CD4-positive, alpha-beta T cell (primary cell): ENCODE results near the gene SUSD6. TPM values are rescaled to one million over a fixed set of nuclear protein-coding genes. Genes with fewer than 3 reads are reported as not detected.
A peak's percentile ranks its signal among the peaks of the same experiment; 100 is the strongest.

Experiments used
- ATAC-seq: fragments of 200-7000 bp; cut with Tn5 transposase; one replicate; pipeline ENCODE4 v1.10.0; 2022; ENCODE audit warnings: mild to moderate bottlenecking; ENCODE audit not compliant: poor library complexity
- CTCF ChIA-PET: fragments of 350-600 bp; sonication (Branson Sonifier 250); formaldehyde crosslinking; loops from one replicate; lab custom pipeline; 2021; ENCODE audit warnings: antibody characterized with exemption, inconsistent platforms; lab: Charles Lee
- POLR2A ChIA-PET: fragments of 350-600 bp; sonication (Branson Sonifier 250); formaldehyde crosslinking; loops from one replicate; lab custom pipeline; 2021; ENCODE audit warnings: antibody characterized with exemption, inconsistent platforms; lab: Charles Lee
- DNase-seq, 14 experiments: peaks; one replicate each; pipeline ENCODE4 v3.0.0-alpha.2; 2013 to 2020; ENCODE audit warnings: mixed read lengths in 2 of 14
- H3K27ac ChIP-seq, 2 donors: one replicate each; pipeline versions ENCODE4 v1.5.1 to v1.7.0; 2013; ENCODE audit warnings: low read length in 2 of 2, low read depth in 1 of 2, mild to moderate bottlenecking in 1 of 2
- H3K27me3 ChIP-seq, 2 experiments: 1 replicate in 1 of 2; 2 replicates in 1 of 2; pipeline versions ENCODE4 v1.6.1 to v1.7.0; 2013; ENCODE audit warnings: low read length in 2 of 2, control low read depth in 1 of 2, mild to moderate bottlenecking in 1 of 2, moderate library complexity in 1 of 2; ENCODE audit not compliant: insufficient read depth in 2 of 2, control insufficient read depth in 1 of 2
- H3K36me3 ChIP-seq: one replicate; pipeline ENCODE4 v1.6.1; 2013; ENCODE audit warnings: low read length, control low read depth; ENCODE audit not compliant: insufficient read depth
- H3K4me1 ChIP-seq: one replicate; pipeline ENCODE4 v1.6.1; 2013; ENCODE audit warnings: low read length, control low read depth; ENCODE audit not compliant: insufficient read depth
- H3K4me3 ChIP-seq: one replicate; pipeline ENCODE4 v1.5.1; 2013; ENCODE audit warnings: mild to moderate bottlenecking, low read length, moderate library complexity
- H3K9me3 ChIP-seq, 2 experiments: 1 replicate in 1 of 2; 2 replicates in 1 of 2; pipeline versions ENCODE4 v1.6.1 to v1.7.0; 2013; ENCODE audit warnings: low read length in 2 of 2, mild to moderate bottlenecking in 2 of 2, control low read depth in 1 of 2, moderate library complexity in 1 of 2; ENCODE audit not compliant: control insufficient read depth in 1 of 2, insufficient read depth in 1 of 2
- H3K27ac Mint-ChIP-seq: one replicate; pipeline ENCODE4 v1.8.0; 2020; ENCODE audit warnings: mixed read lengths
- H3K27me3 Mint-ChIP-seq: one replicate; pipeline ENCODE4 v1.8.0; 2021; ENCODE audit warnings: mixed read lengths
- H3K36me3 Mint-ChIP-seq: one replicate; pipeline ENCODE4 v1.8.0; 2021; ENCODE audit warnings: low read depth, mixed read lengths
- H3K4me1 Mint-ChIP-seq: one replicate; pipeline ENCODE4 v1.8.0; 2021; ENCODE audit warnings: low read depth, mixed read lengths
- H3K4me3 Mint-ChIP-seq: one replicate; pipeline ENCODE4 v1.8.0; 2020; ENCODE audit warnings: mild to moderate bottlenecking, mixed read lengths
- H3K9me3 Mint-ChIP-seq: one replicate; pipeline ENCODE4 v1.8.0; 2020; ENCODE audit warnings: mixed read lengths
- CTCF ChIP-seq: fragments of 200-600 bp; IDR thresholded peaks from one replicate; pipeline ENCODE4 v1.8.0; 2022; ENCODE audit warnings: antibody characterized with exemption, mild to moderate bottlenecking
- intact Hi-C, 2 experiments: fragments of 100-400 bp; cut with DNase I in 1 of 2; cut with micrococcal nuclease in 1 of 2; formaldehyde crosslinking; loops; one replicate each; pipeline versions ENCODE4 v1.15.1 to v1.9.0; 2023 to 2025; cut with DNase I, micrococcal nuclease
- total RNA-seq, 174 experiments: library from RNA in 2 of 174; stranded (reverse) in 2 of 174; gene quantifications; one replicate each; pipeline ENCODE4 v1.2.3 and lab custom pipeline; 2021 to 2026

SUSD6 gene
- total RNA-seq, 2 experiments from 2014 or later, result 93.7 to 95.1 TPM

GRCh38 chr14:69673104-69673503 lies 61.7 kb downstream of the SUSD6 start:
- Mint-ChIP-seq H3K36me3 (peaks cover 25% of the 10 kb centered on the region), H3K27ac (peak overlapping the region; percentile 67), H3K9me3 (no peaks in the 10 kb centered on the region), H3K27me3 (no peaks in the 10 kb centered on the region), H3K4me1 (peaks cover 93% of the 10 kb centered on the region), H3K4me3 (peak overlapping the region; percentile 74)
- no peak overlapping the region for H3K27ac ChIP-seq
- H3K4me3 ChIP-seq, result no peak overlapping the region
- ATAC-seq (peak; percentile 63), DNase-seq (peak in 2 of 14 experiments; percentile 45 to 48)
- H3K36me3 ChIP-seq, result peaks cover 5% of the 10 kb centered on the region
- POLR2A ChIA-PET, result interaction anchor here (1.1 to 2.5 kb wide), 4 partner anchors 10 to 62 kb away, joined by 3 to 8 read pairs (median 6); partner anchors contain the start of gene SUSD6
- H3K27me3 ChIP-seq, result no peaks in the 10 kb centered on the region
- no peak for TF ChIP-seq CTCF
- intact Hi-C loops, result loop anchor here in 1 of 2 experiments (5.0 kb wide), 1 partner anchor 36 kb away; no protein-coding TSS in a partner anchor
- H3K9me3 ChIP-seq, result no peaks in the 10 kb centered on the region
- peaks cover 87% of the 10 kb centered on the region for H3K4me1 ChIP-seq
- CTCF ChIA-PET, result interaction anchor here (1.0 kb wide), 1 partner anchor 60 kb away, joined by 4 read pairs; no protein-coding TSS in a partner anchor

GRCh38 chr14:69673578-69674305 lies 62.3 kb downstream of the SUSD6 start:
- ATAC-seq, result peak; percentile 39
- POLR2A ChIA-PET, result interaction anchor here (1.1 to 2.5 kb wide), 4 partner anchors 10 to 62 kb away, joined by 3 to 8 read pairs (median 6); partner anchors contain the start of gene SUSD6

More at GRCh38 chr14:69673578-69674305, 62.3 kb downstream of the SUSD6 start:
- TF ChIP-seq CTCF, result no peak
- Mint-ChIP-seq H3K27me3 (no peaks in the 10 kb centered on the region), H3K9me3 (no peaks in the 10 kb centered on the region), H3K27ac (peak overlapping the region; percentile 67), H3K4me1 (peaks cover 89% of the 10 kb centered on the region), H3K4me3 (peak overlapping the region; percentile 74), H3K36me3 (peaks cover 27% of the 10 kb centered on the region)
- intact Hi-C loops, result loop anchor here in 1 of 2 experiments (5.0 kb wide), 1 partner anchor 36 kb away; no protein-coding TSS in a partner anchor
- Histone ChIP-seq H3K27ac (peak overlapping the region in 1 of 2 donors; percentile 3), H3K9me3 (no peaks in the 10 kb centered on the region), H3K27me3 (no peaks in the 10 kb centered on the region), H3K4me3 (no peak overlapping the region), H3K36me3 (peaks cover 5% of the 10 kb centered on the region), H3K4me1 (peaks cover 81% of the 10 kb centered on the region)
- peak in 3 of 14 experiments; percentile 20 to 41 (median 36) for DNase-seq
- CTCF ChIA-PET, result interaction anchor here (0.5 to 1.0 kb wide), 3 partner anchors 15 to 93 kb away, joined by 3 to 4 read pairs (median 4); no protein-coding TSS in a partner anchor
